GM19043 (cell line): ENCODE data around the gene ADPRS.

Source experiments
- ATAC-seq: cut with Tn5 transposase; IDR thresholded peaks from one replicate; pipeline ENCODE4 v1.9.1; 2021; ENCODE audit warnings: low read depth; ENCODE audit not compliant: unreplicated experiment

ADPRS gene

DNA sequence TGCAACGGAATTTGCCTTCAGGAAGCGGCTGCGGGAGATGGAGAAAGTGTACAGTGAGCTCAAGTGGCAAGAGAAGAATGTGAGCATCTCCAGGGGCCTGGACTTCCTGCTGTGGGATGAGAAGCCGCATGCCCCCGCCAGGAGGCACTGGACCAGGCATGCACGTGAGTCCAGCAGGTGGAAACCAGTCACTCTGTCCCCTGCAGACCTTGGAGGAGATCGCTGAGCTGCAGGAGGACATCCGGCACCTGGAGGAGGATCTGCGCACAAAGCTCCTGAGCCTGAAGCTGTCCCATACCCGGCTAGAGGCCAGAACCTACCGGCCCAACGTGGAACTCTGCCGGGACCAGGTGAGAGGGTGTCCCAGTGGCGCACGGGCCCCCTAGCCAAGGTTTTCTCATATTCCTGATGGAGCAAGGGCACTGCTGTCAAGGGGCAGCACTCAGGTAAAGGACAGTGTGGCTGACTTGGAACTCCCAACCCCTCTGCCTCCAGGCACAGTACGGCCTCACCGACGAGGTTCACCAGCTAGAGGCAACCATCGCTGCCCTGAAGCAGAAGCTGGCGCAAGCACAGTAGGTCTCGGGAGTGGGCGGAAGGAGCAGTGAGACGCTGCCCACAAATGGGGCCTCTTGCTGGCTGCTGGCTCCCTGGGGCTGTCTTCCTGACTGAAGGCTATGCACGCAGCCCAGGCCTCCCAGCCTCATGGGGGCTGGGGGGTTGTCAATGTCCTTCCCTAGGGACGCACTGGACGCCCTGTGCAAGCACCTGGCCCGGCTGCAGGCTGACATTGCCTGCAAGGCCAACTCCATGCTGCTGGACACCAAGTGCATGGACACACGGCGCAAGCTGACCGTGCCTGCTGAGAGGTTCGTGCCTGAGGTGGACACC, 1.2 kb upstream of the ADPRS start:
- no peak for ATAC-seq

DNA sequence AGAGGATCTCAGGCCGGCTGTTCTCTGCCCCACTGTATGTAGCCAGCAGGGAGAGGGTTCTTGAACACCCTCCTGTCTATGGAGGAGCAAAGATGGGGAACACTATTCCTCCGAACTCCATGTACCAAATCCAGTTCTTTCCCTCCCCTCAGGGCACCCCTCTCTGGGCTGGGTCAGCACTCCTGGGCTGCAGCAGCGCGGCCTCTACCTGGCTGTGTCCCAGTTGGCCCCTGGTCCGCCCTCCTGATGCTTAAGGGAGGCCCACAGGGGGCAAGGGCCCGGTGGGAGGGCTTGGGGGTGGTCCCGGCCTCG, 471 bp upstream of the ADPRS start:
- ATAC-seq, result no peak

GRCh38 chr1:36089393-36090121, 865 bp downstream of the ADPRS start:
- ATAC-seq, result no peak

- ATAC-seq, result no peak
Observed at GRCh38 chr1:36091141-36091540, 2.4 kb downstream of the ADPRS start.

- no peak for ATAC-seq
Observed at GRCh38 chr1:36091698-36092097, 3.0 kb downstream of the ADPRS start.

DNA sequence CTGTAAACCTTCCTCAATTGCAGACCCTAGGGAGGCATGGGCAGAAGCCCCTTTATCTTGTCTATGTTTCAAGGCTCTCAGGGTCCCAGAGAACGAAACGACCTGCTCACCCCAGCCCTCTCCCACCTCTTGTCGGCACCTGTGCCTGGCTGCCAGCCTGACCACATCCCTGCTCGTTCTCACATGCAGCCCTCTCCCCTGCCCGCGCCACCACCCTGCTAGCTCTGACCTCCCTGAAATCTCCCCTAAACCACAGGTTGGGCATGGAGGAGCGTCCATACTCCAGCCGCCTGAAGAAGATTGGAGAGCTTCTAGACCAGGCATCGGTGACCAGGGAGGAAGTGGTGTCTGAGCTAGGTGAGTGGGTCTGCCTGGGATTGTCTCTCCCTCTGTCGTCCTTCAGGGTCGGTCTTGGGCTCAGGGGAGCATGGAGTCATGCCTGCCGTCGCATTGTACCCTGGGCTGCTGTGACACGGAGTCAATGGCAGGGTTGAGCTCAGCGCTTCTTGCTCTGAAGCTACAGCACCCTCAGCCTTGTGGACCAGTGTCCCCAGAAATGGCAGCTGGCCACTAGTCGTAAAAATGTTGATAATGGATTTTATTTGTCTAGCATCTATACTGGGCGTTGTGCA, 3.6 kb downstream of the ADPRS start:
- no peak for ATAC-seq

GRCh38 chr1:36092798-36093185, 4.1 kb downstream of the ADPRS start:
- ATAC-seq, result no peak

DNA sequence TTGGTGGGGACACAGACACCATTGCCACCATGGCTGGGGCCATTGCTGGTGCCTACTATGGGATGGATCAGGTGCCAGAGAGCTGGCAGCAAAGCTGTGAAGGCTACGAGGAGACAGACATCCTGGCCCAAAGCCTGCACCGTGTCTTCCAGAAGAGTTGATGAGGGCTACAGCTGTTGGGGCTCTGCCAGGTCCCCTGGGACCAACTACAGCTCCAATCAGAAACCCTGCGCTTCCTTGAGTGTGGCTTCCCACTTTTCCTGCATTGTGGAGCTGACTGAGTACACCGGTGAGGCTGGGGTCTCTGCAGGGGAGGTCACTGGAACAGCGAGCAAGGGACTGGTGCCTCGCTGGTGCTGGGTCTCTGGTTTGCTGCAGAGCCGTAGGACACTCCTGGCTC, 4.5 kb downstream of the ADPRS start:
- no peak for ATAC-seq

- no peak for ATAC-seq
Observed at GRCh38 chr1:36093929-36094328, 5.2 kb downstream of the ADPRS start.

- ATAC-seq, result no peak
Observed at GRCh38 chr1:36094621-36095061, 5.9 kb downstream of the ADPRS start.

GRCh38 chr1:36095760-36096405, 7.2 kb downstream of the ADPRS start:
- ATAC-seq, result no peak

DNA sequence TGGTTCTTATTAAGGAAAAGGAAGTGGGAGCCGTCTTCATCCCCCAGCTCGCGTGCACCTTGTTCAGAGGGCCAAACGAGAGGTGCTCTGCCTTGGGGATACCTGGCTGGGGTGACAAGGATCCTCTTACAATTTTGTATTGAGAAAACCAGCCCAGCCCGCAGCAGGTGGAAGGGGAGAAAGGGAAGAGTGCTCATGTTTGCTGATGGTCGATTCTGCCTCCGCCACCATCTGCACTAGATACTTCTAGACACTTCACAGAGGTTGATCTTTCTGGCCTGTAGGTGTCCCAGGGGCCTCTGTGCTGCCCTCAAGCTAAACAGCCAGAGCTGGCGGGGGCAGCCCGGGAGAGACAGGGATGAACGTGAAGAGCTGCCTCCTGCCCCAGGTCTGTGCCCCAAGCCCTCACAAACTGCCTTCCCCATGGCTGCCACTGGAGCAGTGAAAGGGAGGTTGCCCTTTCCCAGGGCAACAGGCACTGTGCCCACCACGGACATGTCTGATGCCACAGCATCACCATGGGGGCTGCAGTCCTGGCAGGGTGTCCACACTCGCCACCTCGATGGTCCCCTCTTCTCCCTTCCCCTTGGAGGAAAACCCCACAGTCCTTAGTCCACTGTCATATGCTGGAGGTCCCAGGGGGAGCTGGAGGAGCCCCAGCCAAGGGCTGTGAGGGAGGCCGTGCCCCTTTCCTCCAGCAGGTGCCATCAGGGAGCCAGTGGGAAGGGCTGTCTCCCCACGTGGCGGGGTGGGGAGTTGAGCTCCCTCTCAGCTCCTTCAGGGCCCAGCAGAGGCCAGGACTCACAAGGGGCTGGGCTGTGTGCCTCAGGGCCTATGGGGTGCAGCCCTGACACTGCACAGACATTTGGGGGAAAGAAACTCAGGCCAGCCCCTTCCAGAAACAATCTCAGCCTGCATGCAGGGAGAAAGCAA, 8.1 kb downstream of the ADPRS start:
- no peak for ATAC-seq

DNA sequence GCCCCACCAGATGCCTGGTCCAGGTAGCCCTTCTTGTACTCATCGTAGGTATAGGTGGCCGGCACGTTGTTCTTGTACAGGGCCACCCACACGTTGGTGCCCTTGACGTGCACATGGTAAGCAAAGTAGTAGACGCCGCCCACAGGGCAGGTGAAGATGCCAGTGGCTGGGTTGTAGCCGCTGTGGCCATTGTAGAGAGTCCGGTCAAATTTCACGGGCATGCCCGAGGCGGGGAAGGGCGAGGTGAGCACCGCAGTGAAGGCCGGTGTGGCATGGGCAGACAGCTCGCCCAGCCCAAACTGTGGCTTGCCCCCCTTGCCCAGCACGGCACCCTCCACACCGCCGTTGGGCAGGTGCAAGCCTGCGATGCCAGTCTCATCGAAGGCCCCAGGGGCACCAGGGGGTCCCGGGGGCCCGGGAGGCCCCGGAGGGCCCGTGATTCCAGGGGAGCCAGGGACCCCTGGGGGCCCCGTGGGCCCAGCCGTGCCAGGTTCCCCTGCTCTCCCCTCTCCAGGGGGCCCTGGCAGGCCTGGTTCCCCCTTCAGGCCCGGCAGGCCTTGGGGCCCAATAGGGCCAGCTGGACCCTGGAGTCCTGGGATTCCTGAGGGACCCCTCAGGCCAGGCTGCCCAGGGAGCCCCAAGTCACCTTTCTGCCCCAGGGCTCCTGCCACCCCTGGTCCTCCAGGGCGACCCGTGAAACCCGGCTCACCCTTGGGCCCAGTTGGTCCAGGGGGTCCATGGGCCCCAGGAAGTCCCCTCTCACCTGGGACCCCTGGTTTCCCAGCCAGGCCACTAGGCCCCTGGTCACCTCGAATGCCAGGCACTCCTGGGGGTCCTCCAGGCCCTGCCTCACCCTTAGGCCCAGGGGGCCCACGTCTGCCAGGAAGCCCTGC, 9.2 kb downstream of the ADPRS start:
- ATAC-seq, result no peak

DNA sequence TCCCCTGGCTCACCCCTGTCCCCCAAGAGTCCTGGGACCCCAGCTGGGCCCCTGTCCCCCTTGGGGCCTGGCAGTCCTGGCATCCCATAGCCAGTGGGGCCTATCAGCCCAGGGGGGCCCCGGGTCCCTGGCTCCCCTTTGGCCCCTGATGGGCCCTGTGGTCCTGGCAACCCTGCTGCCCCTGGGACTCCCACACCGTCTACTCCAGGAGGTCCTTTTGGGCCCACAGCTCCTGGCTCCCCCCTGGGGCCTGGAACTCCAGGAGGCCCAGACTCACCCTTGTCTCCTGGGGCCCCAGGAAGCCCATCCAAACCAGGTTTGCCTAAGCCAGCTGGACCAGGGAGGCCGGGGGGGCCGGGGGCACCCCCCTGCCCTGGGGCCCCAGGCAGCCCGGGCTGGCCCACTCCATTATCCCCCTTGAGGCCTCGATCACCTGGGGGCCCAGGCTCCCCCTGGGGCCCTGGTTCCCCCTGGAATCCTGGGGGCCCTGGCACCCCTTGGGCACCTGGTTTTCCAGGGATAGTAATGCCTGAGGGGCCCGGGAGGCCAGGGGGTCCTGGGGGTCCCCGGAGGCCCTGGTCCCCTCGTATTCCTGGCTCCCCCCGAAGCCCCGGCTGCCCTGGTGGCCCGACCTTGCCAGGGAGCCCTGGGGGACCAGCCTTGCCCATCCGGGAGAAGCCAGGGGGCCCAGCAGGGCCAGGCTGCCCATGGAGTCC, 10.1 kb downstream of the ADPRS start:
- ATAC-seq, result no peak

DNA sequence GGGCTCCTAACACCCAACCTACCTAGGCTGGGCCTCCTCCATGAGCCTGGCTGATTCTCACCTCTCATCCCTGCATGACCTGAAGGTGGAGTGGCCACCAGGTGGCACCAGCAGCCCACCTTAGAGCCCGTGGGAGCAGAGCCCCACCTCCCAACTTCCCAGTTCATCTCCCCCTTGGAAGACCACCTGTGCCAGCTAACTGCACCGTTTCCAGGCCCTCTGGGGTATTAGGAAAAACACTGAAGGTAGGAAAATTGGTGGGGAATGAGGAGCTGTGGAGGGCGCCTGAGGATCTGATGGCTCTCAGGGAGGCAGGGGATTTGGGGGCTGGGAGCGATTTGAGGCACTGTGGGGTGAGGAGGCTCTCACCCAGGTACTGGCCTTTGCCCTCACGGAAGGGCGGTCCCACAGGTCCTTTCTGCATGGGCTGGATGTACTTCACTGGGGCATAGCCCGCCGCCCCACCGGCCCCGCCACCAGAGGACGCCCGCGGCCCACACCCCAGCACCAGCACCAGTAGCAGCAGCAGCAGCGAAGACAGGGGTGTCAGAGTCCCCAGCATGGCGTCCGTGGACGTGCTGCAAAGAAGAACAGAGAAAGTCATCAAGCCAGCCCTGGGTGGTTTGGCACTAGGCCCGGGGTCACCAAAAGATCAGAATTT, 11.1 kb downstream of the ADPRS start:
- ATAC-seq, result no peak

DNA sequence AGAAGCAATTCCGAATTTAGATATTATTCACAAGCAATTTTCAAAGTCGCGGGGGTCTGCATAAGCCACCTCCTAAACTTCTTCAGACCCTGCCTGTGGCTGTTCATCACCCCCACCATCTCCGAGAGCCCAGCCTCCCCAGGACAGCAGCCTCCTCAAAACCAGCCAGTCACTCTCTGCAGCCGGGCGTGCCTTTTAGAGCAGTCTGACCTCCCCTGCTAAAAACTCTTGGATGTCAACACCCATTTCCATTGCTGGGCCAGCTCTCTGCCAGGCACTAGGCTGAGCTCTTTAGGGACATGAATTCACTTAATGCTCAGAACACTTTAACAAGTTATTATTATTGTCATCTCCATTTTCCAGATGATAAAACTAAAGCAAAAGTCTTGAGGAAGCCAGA, 11.7 kb downstream of the ADPRS start:
- ATAC-seq, result no peak

- no peak for ATAC-seq
Observed at GRCh38 chr1:36101546-36101945, 12.9 kb downstream of the ADPRS start.

DNA sequence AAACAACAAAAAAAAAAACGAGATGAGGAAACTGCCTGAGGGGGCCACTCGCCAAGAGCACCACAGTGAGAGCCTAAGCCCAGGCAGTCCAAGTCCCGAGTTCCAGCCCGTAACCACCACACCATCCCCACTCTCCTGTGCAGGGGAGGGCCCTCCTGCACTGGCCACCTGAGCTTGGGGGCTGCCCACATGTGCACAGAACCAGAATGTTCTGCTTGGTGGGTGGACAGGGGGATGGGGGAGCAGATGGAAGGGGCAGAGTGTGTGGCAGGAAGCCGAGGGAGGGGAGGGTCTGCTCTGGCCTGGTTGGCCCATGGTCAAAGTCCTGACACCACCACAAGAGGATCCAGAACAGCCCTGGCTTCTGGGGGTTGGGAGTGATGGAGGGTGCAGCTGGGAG, 17.6 kb downstream of the ADPRS start:
- no peak for ATAC-seq
